NCI-H510A treated with DMSO at 0.1 percent for 48 hours (cell line): ENCODE data around the gene CRYBG1.
A peak's percentile ranks its signal among the peaks of the same experiment; 100 is the strongest.
"Not testable (repeated sequence)": the region's sequence is repeated elsewhere in the genome, so short reads cannot be mapped to it uniquely, and the experiment has no call there.

Experiments
- DNase-seq: peaks from one replicate; lab custom pipeline; 2025; lab: John Stamatoyannopoulos, UW

CRYBG1 gene

GRCh38 chr6:106496823-106497222, 136.3 kb downstream of the CRYBG1 start:
- no peak for DNase-seq

GRCh38 chr6:106501960-106502371, 141.4 kb downstream of the CRYBG1 start:
- no peak for DNase-seq

GRCh38 chr6:106502559-106502958, 142.0 kb downstream of the CRYBG1 start:
- no peak for DNase-seq

GRCh38 chr6:106508277-106508676, 147.8 kb downstream of the CRYBG1 start:
- DNase-seq: no peak

- no peak for DNase-seq
Observed at GRCh38 chr6:106508834-106509233, 148.3 kb downstream of the CRYBG1 start.

- DNase-seq: no peak
Observed at GRCh38 chr6:106509420-106510089, 149.0 kb downstream of the CRYBG1 start.

GRCh38 chr6:106510090-106510970, 149.8 kb downstream of the CRYBG1 start:
- DNase-seq: peak; percentile 44

GRCh38 chr6:106511288-106512047, 151.0 kb downstream of the CRYBG1 start:
- DNase-seq: no peak

- DNase-seq: no peak
Observed at GRCh38 chr6:106512048-106512967, 151.8 kb downstream of the CRYBG1 start.

- DNase-seq: no peak
Observed at GRCh38 chr6:106512968-106513574, 152.6 kb downstream of the CRYBG1 start.

- no peak for DNase-seq
Observed at GRCh38 chr6:106513808-106514582, 153.5 kb downstream of the CRYBG1 start.

GRCh38 chr6:106514583-106514885, 154.0 kb downstream of the CRYBG1 start:
- no peak for DNase-seq

GRCh38 chr6:106515582-106515981, 155.1 kb downstream of the CRYBG1 start:
- DNase-seq: not testable (repeated sequence)

GRCh38 chr6:106516616-106517015, 156.1 kb downstream of the CRYBG1 start:
- no peak for DNase-seq

- DNase-seq: no peak
Observed at GRCh38 chr6:106517706-106518105, 157.2 kb downstream of the CRYBG1 start.

GRCh38 chr6:106518748-106519147, 158.2 kb downstream of the CRYBG1 start:
- DNase-seq: no peak

GRCh38 chr6:106519460-106520394, 159.2 kb downstream of the CRYBG1 start:
- DNase-seq: no peak

- no peak for DNase-seq
Observed at GRCh38 chr6:106520711-106521401, 160.3 kb downstream of the CRYBG1 start.
